HTR-8/SVneo (cell line): ENCODE data around the gene PLA2G2F.

ENCODE experiments used
- DNase-seq: peaks from one replicate; pipeline ENCODE4 v3.0.0; 2011; ENCODE audit warnings: low spot score, mixed read lengths; ENCODE audit not compliant: insufficient read length
- FAIRE-seq: peaks from 2 replicates; lab custom pipeline; 2011; peaks lifted over from hg19 to GRCh38; lab: Jason Lieb, UNC

The PLA2G2F gene

DNA sequence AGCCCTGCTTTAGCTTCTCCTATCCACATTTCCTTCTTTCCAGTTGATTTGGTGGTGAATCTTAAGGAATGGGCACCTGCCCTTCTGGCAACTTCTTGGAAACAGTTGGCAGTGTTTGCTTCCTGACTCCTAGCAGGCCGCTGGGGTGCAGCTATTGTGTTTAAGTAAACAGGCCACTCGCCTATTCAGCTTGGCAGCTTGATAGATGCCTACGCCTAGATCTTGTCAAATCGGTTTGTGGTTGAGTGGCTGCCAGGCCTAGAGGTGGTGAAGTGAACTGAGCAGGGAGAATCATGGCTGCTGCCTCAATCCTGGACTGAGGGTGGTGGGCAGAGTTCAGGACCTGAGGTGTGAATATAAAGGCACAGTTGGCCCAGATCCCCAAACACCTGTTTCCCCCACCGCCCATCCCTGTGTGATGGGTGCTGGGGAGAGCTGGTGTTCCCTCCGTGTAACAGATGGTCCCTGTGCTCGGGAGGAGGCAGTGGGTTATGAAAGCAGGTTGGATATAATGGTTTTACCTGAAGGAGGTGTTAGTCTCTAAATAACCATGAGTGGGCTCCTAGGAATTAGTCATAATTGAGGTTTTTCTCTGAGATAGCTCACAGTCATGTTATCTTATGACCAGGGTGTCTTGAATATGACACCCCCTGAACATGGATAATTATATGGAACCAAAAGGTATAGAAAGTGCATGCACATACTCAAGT is 48.1 kb downstream of the PLA2G2F start:
- FAIRE-seq (no peak), DNase-seq (no peak)

DNA sequence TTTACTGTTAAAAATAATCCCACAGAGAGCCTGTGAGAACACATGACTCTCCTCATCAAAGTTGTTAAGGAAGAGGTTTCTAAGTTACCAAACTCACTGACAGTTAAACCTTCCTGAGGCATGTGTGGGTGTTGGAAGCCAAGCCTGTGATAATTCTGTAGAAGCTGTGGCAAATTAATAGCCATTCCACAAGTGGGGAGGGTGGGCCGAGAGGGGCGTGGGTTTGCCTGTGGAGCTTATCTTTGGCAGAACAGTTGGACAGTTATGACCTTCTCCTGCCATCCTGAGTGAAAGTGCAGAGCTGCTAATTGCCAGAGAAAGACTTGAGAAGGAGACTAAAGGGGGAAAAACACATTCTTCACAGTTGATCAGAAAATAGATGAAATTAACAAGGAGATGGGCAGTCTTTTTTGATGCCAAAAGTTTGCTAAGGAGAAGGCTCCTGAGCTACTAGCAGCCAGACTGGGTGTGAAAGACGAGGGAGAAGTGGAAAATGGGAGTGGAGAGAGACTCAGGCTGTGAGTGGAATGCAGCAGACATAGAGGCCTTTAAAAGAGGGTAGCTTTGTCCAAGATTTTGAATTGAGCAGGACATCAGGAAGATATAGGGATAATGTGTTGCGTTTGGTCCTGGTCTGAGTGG is 48.8 kb downstream of the PLA2G2F start:
- DNase-seq (no peak), FAIRE-seq (no peak)

DNA sequence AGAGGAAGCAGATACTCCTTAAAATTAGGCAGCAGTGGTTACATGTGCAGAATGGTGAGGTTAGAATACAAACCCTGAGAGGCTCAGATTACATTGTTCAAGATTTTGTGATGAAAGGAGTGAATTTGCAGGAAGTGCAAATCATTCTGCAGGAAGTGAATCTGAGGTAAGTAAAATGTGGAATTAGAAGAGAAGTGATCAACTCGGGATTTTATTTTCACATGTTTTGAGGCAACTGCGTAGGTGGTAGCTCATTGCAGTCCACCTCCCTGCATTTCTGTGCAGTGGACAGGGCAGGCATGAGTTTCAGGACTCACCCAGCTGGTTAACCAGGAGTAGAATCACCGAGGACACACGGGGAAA is 49.3 kb downstream of the PLA2G2F start:
- FAIRE-seq, result no peak

DNA sequence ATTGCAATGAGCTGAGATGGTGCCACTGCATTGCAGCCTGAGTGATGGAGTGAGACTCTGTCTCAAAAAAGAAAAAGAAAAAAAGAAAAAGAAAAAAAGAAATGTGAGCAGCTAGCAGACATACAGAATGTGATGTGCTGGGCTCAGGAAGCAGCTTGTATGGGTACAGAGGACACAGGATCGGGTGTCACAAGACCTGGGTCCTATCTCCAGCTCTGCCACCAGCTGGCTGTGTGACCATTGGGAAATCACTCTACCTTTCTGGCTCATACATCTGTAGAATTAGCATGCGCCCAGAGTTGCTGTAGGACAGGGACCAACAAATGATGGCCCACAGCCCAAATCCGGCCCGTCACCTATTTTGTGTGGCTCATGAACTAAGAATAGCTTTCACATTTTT is 50.5 kb downstream of the PLA2G2F start:
- DNase-seq, result no peak
- no peak for FAIRE-seq

More for the DNA sequence above, 49.3 kb downstream of the PLA2G2F start:
- no peak for DNase-seq

DNA sequence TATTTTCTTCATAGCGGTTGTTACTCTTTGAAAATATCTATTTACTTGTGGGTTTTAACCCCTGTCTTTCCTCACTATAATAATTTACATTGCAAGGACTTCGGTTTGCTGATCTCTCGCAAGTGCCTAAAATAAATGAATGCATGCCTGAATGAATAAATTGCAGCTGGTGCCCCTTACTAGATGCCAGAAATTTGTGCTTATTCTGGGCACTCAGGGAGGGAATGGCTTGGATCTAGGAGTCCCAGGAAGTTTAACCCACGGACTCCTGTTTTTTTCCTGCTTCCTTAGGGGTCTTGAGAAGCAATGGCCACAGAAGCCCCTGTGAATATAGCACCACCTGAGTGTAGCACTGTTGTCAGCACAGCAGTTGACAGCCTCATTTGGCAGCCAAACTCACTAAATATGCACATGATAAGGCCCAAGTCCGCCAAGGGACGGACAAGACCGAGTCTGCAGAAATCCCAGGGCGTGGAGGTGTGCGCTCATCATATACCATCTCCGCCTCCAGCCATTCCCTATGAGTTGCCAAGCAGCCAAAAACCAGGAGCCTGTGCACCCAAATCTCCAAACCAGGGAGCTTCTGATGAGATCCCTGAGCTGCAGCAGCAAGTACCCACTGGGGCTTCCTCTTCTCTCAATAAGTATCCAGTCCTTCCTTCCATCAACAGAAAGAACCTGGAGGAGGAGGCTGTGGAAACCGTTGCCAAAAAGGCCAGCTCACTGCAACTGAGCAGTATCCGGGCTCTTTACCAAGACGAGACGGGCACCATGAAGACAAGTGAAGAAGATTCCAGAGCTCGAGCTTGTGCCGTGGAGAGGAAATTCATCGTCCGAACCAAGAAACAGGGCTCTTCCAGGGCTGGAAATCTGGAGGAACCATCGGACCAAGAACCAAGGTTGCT is 51.4 kb downstream of the PLA2G2F start:
- DNase-seq, result no peak
- FAIRE-seq, result no peak

DNA sequence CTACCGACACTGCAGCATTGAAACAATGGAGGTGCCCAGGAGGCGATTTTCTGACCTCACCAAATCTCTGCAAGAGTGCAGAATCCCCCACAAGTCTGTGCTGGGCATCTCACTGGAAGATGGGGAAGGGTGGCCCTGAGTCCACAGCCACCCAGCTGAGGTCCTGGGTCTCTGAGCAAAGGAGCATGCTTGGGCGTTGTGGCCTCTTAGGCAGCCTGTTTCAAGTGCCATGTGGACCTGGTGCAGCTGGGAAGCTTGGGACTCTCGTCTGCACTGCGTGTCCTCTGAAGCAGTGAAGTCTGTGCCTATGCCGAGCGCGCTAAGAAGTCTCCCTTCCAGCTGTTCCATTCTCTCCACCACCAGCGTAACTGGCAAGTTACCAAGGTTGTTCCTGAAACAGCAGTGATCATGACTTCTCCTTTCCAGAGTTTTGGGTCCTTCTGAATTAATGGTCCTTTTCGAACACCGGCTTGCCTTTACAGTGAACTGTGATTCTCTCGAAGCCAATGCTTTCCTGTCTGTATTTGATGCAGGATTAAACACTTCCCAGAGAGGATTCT is 52.2 kb downstream of the PLA2G2F start:
- DNase-seq (no peak), FAIRE-seq (no peak)

DNA sequence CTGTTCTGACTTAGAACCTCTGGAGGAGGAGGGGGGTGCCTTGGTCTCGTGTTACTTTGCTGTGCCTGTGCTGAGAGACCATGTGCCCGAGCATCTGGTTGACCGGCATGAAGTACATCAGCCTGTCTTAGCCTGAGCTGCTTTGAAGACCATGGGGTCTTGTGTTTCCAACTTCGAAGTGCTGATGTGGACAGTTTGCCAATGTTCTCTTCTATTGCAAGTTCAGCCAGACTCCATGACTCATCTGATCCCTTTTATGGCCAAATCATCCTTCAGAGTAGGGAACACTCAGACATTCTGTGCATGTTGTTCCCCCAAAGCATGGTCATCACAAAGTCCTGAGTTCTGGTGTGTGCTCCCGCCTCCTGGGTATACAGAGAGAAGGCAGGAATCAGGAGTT is 53.2 kb downstream of the PLA2G2F start:
- FAIRE-seq (no peak), DNase-seq (no peak)

DNA sequence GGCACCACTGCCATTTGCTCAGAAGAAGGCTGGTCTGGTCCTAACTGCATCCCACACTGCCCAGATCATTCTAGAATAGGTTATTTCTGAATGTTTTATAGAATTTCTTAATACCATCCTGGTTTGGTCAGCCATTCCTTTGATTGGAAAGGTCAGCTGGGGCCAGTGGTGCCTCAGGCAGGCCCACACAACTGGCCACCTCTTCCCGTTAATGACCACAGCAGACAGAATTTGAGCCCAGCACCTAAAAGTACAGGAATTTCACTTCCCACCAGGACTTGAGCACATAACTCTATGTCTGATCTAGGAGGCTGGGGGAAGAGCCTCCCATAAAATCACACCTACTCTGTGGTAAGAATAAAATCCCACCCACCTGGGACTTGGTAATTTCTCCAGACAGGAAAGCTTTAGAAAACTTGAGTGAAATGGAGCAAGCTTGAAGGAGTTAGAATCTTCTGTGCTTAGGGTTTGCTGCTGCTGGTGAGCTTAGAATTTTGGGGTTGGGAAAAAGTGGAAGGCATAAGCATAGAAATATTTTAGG is 53.8 kb downstream of the PLA2G2F start:
- DNase-seq (no peak), FAIRE-seq (no peak)

DNA sequence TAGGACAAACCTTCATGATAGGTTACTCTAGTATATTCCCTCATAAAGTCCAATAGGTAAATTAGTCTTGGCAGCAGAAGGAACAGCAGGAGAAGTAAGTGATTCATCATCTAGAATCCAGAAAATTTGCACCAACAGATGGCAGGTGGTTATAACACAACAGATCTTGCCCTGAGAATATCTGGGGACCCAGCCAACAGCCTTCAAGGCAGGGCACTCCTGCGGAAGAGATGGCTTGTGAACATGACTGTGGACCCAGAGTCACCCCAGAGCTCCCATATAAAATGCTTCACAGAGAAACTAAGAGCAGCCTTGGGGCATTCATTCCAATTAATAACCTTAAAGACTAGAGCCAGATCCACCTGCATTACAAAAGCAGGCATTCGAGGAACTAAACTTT is 55.1 kb downstream of the PLA2G2F start:
- no peak for FAIRE-seq
- DNase-seq, result no peak

DNA sequence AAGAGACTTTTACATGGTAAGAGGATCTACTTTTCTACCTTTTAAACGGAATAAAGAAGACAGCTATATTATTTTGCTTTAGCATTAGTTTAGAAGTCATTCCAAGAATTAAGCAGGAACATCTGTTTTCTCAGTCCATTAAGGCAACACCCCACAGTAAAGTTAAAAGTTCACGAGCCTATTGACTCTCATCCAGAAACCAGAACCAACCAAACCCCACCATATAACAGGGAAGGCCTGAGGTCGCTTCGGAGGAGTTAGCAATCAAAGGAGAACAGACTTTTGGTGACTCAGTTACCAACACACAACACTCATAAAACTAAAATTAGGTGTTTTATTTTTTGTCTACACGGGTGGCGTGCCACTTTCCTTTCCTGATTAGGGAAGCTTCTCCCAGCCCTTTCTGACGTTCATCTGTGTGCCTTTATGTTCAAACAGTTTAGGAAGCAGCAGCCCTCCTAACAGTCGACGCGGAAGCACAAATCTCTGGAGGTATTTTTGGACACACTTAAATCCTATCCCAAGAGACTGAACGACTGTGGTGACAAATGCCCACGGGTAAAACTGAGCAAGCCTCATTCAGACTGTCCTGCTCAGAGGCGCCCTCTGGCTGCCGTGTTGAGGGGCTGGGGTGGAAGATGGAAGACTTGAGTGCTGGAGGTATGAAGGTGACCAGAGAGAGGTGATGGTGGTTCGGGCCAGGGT is 55.8 kb downstream of the PLA2G2F start:
- DNase-seq, result peak; percentile 46
- FAIRE-seq, result no peak

DNA sequence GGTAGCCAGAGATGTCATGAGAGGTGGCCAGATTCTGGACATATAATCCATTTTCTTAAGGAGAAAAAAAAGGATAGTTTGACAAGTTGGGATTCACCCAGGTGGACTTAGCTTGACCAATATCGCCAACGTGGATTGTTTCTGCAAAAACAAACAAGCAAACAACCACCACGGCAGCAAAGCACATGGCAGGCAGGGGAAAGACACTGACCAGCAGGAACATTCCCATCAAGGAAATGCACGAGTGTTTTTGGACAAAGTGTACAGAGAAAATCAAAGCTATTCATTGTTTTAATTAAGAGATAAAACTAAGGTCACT is 56.3 kb downstream of the PLA2G2F start:
- FAIRE-seq, result no peak

DNA sequence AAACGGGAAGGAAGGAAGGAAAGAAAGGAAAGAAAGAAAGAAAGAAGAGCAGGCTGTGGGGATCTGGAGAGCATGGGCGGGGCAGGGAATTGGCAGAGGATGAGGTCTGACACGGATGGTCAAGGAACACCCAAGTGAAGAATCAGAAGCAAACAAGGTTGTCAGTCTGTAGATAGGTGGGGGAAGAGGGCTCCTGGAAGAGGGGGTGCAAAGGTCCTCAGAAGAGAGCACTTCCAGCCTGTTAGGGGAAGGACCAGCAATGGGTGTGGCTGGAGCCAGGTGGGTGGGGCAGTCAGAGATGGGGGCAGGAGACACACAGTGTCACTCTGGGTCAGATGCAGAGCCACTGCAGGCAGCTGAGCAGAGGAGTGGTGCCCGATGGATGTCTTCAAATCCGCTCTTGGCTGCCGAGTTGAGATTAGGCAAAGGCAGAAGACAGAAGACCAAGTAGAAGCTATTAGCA is 58.2 kb downstream of the PLA2G2F start:
- FAIRE-seq, result no peak
- no peak for DNase-seq

More for the DNA sequence above, 56.3 kb downstream of the PLA2G2F start:
- no peak for DNase-seq

DNA sequence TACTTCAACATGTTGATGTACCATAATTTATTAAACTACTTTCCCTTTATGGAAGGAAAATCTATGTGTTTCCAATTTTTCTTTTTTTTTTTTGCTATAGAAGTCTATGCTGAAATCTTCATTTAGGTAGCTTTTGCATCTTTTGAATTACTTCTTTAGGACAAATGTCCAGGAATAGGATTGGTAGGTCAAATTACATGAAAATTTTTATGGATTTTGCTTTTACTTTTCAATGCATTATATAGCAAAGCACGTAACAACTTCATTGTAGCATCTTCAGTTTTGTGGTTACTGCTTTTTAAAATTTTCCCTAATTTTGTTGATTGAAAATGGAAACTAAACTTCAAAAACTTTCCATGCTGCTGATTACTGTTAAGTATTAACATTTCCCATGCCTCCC is 59.2 kb downstream of the PLA2G2F start:
- FAIRE-seq (no peak), DNase-seq (no peak)

DNA sequence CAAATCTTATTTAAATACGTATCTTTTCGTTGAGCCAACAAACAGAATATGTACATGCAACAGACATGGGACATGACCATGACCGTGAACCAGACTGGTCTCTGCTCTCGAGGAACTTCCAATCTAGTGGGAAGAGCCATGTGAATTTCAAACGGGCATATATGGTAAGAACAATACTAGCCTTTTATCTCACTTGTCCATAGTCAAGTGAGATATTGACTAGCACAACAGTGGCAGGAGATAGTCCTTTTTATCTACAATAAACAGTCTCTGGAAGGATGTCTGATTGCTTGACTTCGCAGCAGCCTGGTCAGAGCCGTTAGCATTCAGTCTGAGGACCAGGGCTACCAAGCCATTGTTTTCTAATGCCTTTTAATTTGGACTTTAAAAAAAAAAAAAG is 59.8 kb downstream of the PLA2G2F start:
- no peak for DNase-seq
- FAIRE-seq, result no peak

DNA sequence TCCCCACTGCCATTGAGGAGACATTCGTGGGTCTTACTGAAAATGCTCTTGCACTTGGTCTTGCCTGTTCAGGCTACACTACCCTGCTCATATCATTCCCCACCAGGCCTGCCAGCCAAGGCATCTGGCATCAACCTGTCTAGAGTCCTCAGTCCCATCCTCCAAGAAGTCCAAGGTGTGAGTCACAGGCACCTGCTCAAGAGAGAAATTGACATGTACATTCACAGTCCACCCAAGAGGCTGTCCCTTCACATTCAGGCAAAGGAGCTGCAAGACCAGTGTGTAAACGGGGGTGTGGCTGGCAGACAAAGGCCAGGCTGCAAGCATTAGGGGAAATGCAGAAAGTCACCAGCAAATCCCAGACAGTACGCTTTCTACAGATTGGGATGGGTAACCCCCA is 60.3 kb downstream of the PLA2G2F start:
- DNase-seq (no peak), FAIRE-seq (no peak)

DNA sequence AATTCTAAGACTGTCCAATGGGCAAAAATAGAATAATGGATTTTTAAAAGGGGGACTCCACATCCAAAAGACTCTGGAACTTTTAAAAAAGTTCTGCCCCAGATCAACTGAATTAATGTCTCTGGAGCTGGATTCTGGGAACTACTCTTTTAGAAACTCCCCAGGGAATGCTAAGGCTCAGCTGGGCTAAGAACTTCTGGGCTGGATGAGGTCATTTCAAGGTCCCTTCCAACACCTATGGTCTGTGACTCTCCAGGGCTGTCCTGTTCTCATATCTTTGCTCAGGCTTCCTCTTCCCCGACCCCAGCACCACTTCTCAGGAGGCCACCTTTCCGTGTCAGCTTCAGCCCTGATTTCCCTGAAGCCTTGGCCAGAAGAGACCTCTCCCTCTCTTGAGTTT is 60.7 kb downstream of the PLA2G2F start:
- no peak for FAIRE-seq
- no peak for DNase-seq
